Measurements from ENCODE around the gene PSD4.

The PSD4 gene

GRCh38 chr2:113142290-113142689 lies 31.5 kb upstream of the PSD4 start:
- no peak for DNase-seq (ENCODE audit: low spot score)

GRCh38 chr2:113144259-113144658 lies 29.5 kb upstream of the PSD4 start:
- DNase-seq (ENCODE audit: low spot score): no peak

GRCh38 chr2:113148606-113149552 lies 24.9 kb upstream of the PSD4 start:
- no peak for DNase-seq (ENCODE audit: low spot score)

- DNase-seq (ENCODE audit: low spot score): no peak
Observed at GRCh38 chr2:113149553-113150257, 24.1 kb upstream of the PSD4 start.

GRCh38 chr2:113150258-113150601 lies 23.5 kb upstream of the PSD4 start:
- DNase-seq (ENCODE audit: low spot score): no peak

- DNase-seq (ENCODE audit: low spot score): no peak
Observed at GRCh38 chr2:113155331-113155730, 18.4 kb upstream of the PSD4 start.

- no peak for DNase-seq (ENCODE audit: low spot score)
Observed at GRCh38 chr2:113156278-113157117, 17.3 kb upstream of the PSD4 start.

GRCh38 chr2:113157118-113157896 lies 16.5 kb upstream of the PSD4 start:
- no peak for DNase-seq (ENCODE audit: low spot score)

GRCh38 chr2:113157897-113158753 lies 15.6 kb upstream of the PSD4 start:
- peak; percentile 42 for DNase-seq (ENCODE audit: low spot score)

GRCh38 chr2:113158884-113159553 lies 14.8 kb upstream of the PSD4 start:
- no peak for DNase-seq (ENCODE audit: low spot score)

- no peak for DNase-seq (ENCODE audit: low spot score)
Observed at GRCh38 chr2:113160248-113160647, 13.5 kb upstream of the PSD4 start.

GRCh38 chr2:113160962-113161361 lies 12.8 kb upstream of the PSD4 start:
- no peak for DNase-seq (ENCODE audit: low spot score)

- no peak for DNase-seq (ENCODE audit: low spot score)
Observed at GRCh38 chr2:113162173-113162572, 11.6 kb upstream of the PSD4 start.

- DNase-seq (ENCODE audit: low spot score): no peak
Observed at GRCh38 chr2:113162869-113163268, 10.9 kb upstream of the PSD4 start.

GRCh38 chr2:113164215-113164929 lies 9.4 kb upstream of the PSD4 start:
- no peak for DNase-seq (ENCODE audit: low spot score)

GRCh38 chr2:113164930-113165585 lies 8.7 kb upstream of the PSD4 start:
- no peak for DNase-seq (ENCODE audit: low spot score)

GRCh38 chr2:113166187-113166645 lies 7.6 kb upstream of the PSD4 start:
- DNase-seq (ENCODE audit: low spot score): no peak

GRCh38 chr2:113167115-113167932 lies 6.4 kb upstream of the PSD4 start:
- DNase-seq (ENCODE audit: low spot score): peak; percentile 42
